IMR-90 (cell line): ENCODE results near the gene SMC5. TPM values are rescaled to one million over a fixed set of nuclear protein-coding genes. Genes with fewer than 3 reads are reported as not detected.

Experiments
- ATAC-seq: fragments of 200-7000 bp; cut with Tn5 transposase; 2 replicates; pipeline ENCODE4 v1.9.1; 2020; ENCODE audit warnings: low read depth, mild to moderate bottlenecking, moderate library complexity
- BruUV-seq: library from RNA; stranded (reverse); fragments of 400-500 nt; replicated peaks from 2 replicates; lab custom pipeline; 2021; lab: Mats Ljungman, UMichigan
- CTCF ChIA-PET: fragments of 300-600 bp; formaldehyde crosslinking; extraction: SDS; loops from one replicate; lab custom pipeline; 2021; ENCODE audit warnings: antibody characterized with exemption; lab: Yijun Ruan, JAX
- POLR2A ChIA-PET: fragments of 300-600 bp; sonication (Branson Sonifier 250); formaldehyde crosslinking; loops from one replicate; lab custom pipeline; 2022; ENCODE audit warnings: antibody characterized with exemption; ENCODE audit not compliant: unreplicated experiment; lab: Charles Lee
- DNase-seq: peaks from one replicate; pipeline ENCODE4 v3.0.0; 2013
- H2AFZ ChIP-seq: replicated peaks from 2 replicates; pipeline ENCODE3; 2013; ENCODE audit warnings: low read length, mild to moderate bottlenecking; ENCODE audit not compliant: poor library complexity
- H2AK5ac ChIP-seq: 2 replicates; pipeline ENCODE4 v1.6.1; 2013; ENCODE audit warnings: low read depth, low read length, inconsistent platforms
- H2AK9ac ChIP-seq: replicated peaks from 2 replicates; pipeline ENCODE3; 2013; ENCODE audit warnings: mild to moderate bottlenecking, low read depth, low read length, moderate library complexity; ENCODE audit not compliant: poor library complexity
- H2BK120ac ChIP-seq: 2 replicates; pipeline ENCODE4 v1.6.1; 2013; ENCODE audit warnings: low read depth, low read length, inconsistent platforms
- H2BK15ac ChIP-seq: 3 replicates; pipeline ENCODE4 v1.6.1; 2013; ENCODE audit warnings: low read depth, low read length, inconsistent platforms
- H2BK20ac ChIP-seq: 2 replicates; pipeline ENCODE4 v1.6.1; 2013; ENCODE audit warnings: low read depth, mild to moderate bottlenecking, inconsistent platforms, low read length, moderate library complexity
- H2BK5ac ChIP-seq: 2 replicates; pipeline ENCODE4 v1.6.1; 2013; ENCODE audit warnings: mild to moderate bottlenecking, low read depth, low read length, inconsistent platforms; ENCODE audit not compliant: poor library complexity, severe bottlenecking
- H3K14ac ChIP-seq: replicated peaks from 2 replicates; pipeline ENCODE4 v1.6.1; 2013; ENCODE audit warnings: low read depth, low read length, inconsistent platforms
- H3K18ac ChIP-seq: 2 replicates; pipeline ENCODE4 v1.6.1; 2013; ENCODE audit warnings: low read depth, low read length, control low read depth
- H3K23ac ChIP-seq: 2 replicates; pipeline ENCODE4 v1.6.1; 2013; ENCODE audit warnings: low read depth, low read length, inconsistent platforms
- H3K27ac ChIP-seq: 2 replicates; pipeline ENCODE4 v1.5.1; 2013; ENCODE audit warnings: mild to moderate bottlenecking, control low read depth, low read length; ENCODE audit not compliant: insufficient read depth
- H3K27me3 ChIP-seq: 2 replicates; pipeline ENCODE4 v1.6.1; 2013; ENCODE audit warnings: low read length; ENCODE audit not compliant: control insufficient read depth, insufficient read depth
- H3K36me3 ChIP-seq: 2 replicates; pipeline ENCODE4 v1.6.1; 2013; ENCODE audit warnings: low read length, mixed read lengths; ENCODE audit not compliant: control insufficient read depth, insufficient read depth
- H3K4ac ChIP-seq: 2 replicates; pipeline ENCODE4 v1.6.1; 2013; ENCODE audit warnings: low read depth, low read length, inconsistent platforms
- H3K4me1 ChIP-seq: 2 replicates; pipeline ENCODE4 v1.6.1; 2013; ENCODE audit warnings: low read length, mixed read lengths; ENCODE audit not compliant: control insufficient read depth, insufficient read depth
- H3K4me2 ChIP-seq: 2 replicates; pipeline ENCODE4 v1.6.1; 2013; ENCODE audit warnings: low read depth, mild to moderate bottlenecking, control low read depth, low read length, moderate library complexity
- H3K4me3 ChIP-seq: 2 replicates; pipeline ENCODE4 v1.5.1; 2013; ENCODE audit warnings: low read depth, mild to moderate bottlenecking, control low read depth, low read length, moderate library complexity; ENCODE audit not compliant: insufficient read depth
- H3K56ac ChIP-seq: 2 replicates; pipeline ENCODE4 v1.6.1; 2013; ENCODE audit warnings: low read length, inconsistent platforms; ENCODE audit not compliant: insufficient read depth; ENCODE audit errors: extremely low read depth
- H3K79me1 ChIP-seq, 2 experiments: 2 replicates each; pipeline ENCODE4 v1.6.1; 2013; ENCODE audit warnings: low read length in 2 of 2, inconsistent platforms in 1 of 2, low read depth in 1 of 2
- H3K9ac ChIP-seq: 2 replicates; pipeline ENCODE4 v1.6.1; 2013; ENCODE audit warnings: low read depth, low read length, control low read depth
- H3K9me1 ChIP-seq: 2 replicates; pipeline ENCODE4 v1.6.1; 2013; ENCODE audit warnings: low read length, inconsistent platforms; ENCODE audit not compliant: insufficient read depth
- H3K9me3 ChIP-seq: 2 replicates; pipeline ENCODE4 v1.6.1; 2013; ENCODE audit warnings: low read length; ENCODE audit not compliant: control insufficient read depth, insufficient read depth
- H4K20me1 ChIP-seq: 2 replicates; pipeline ENCODE4 v1.6.1; 2013; ENCODE audit warnings: low read length, inconsistent platforms; ENCODE audit not compliant: insufficient read depth
- H4K5ac ChIP-seq: 2 replicates; pipeline ENCODE4 v1.6.1; 2013; ENCODE audit warnings: mild to moderate bottlenecking, low read depth, low read length, control low read depth
- H4K8ac ChIP-seq, 2 experiments: 2 replicates each; pipeline ENCODE4 v1.6.1; 2013; ENCODE audit warnings: low read depth in 2 of 2, low read length in 2 of 2, control low read depth in 1 of 2, inconsistent platforms in 1 of 2
- H4K91ac ChIP-seq: 2 replicates; pipeline ENCODE4 v1.6.1; 2013; ENCODE audit warnings: low read depth, low read length, inconsistent platforms; ENCODE audit not compliant: insufficient read depth
- BHLHE40 ChIP-seq: fragments of 150-350 bp; IDR thresholded peaks from 2 replicates; pipeline ENCODE4 v1.6.1; 2016; ENCODE audit warnings: mild to moderate bottlenecking, low read depth, low read length
- CEBPB ChIP-seq: IDR thresholded peaks from 2 replicates; pipeline ENCODE4 v1.6.1; 2012; ENCODE audit warnings: low read depth, low read length, improper control_type of control experiment
- CHD1 ChIP-seq: IDR thresholded peaks from 2 replicates; pipeline ENCODE4 v1.6.1; 2012; ENCODE audit warnings: low read depth, low read length, improper control_type of control experiment
- FOS ChIP-seq: fragments of 150-350 bp; IDR thresholded peaks from 2 replicates; pipeline ENCODE4 v1.6.1; 2016; ENCODE audit warnings: low read depth, low read length
- MAFK ChIP-seq: IDR thresholded peaks from 2 replicates; pipeline ENCODE4 v1.6.1; 2012; ENCODE audit warnings: low read depth, low read length, improper control_type of control experiment
- MAZ ChIP-seq: IDR thresholded peaks from 2 replicates; pipeline ENCODE4 v1.6.1; 2012; ENCODE audit warnings: low read depth, mild to moderate bottlenecking, low read length, improper control_type of control experiment, moderate library complexity, borderline replicate concordance
- MXI1 ChIP-seq: IDR thresholded peaks from 2 replicates; pipeline ENCODE4 v1.6.1; 2012; ENCODE audit warnings: low read depth, mild to moderate bottlenecking, low read length, moderate library complexity, borderline replicate concordance
- NFE2L2 ChIP-seq: fragments of 150-350 bp; IDR thresholded peaks from 2 replicates; pipeline ENCODE4 v1.6.1; 2016; ENCODE audit warnings: low read depth, mild to moderate bottlenecking, low read length
- POLR2A ChIP-seq: IDR thresholded peaks from 2 replicates; pipeline ENCODE4 v1.6.1; 2012; ENCODE audit warnings: mild to moderate bottlenecking, low read depth, low read length
- RAD21 ChIP-seq: IDR thresholded peaks from 2 replicates; pipeline ENCODE4 v1.6.1; 2012; ENCODE audit warnings: low read length, improper control_type of control experiment
- RCOR1 ChIP-seq: IDR thresholded peaks from 2 replicates; pipeline ENCODE4 v1.6.1; 2012; ENCODE audit warnings: mild to moderate bottlenecking, low read length, improper control_type of control experiment; ENCODE audit not compliant: insufficient replicate concordance
- RFX5 ChIP-seq: IDR thresholded peaks from 2 replicates; pipeline ENCODE4 v1.8.0; 2012; ENCODE audit warnings: low read depth, mild to moderate bottlenecking, low read length, moderate library complexity
- SMC3 ChIP-seq: fragments of 150-350 bp; IDR thresholded peaks from 2 replicates; pipeline ENCODE4 v1.6.1; 2016; ENCODE audit warnings: low read depth, mild to moderate bottlenecking, antibody characterized with exemption, low read length, moderate library complexity
- WGBS, 2 experiments: methylation state at CpG; one replicate each; pipeline versions ENCODE4 v1.1.5 to v1.1.7; 2013; ENCODE audit warnings: missing lambda C conversion rate in 2 of 2; ENCODE audit not compliant: insufficient read length in 1 of 2; ENCODE audit errors: extremely low coverage in 2 of 2; 5-methylcytosine and 5-hydroxymethylcytosine counted together
- dilution Hi-C: fragments of 300-500 bp; cut with HindIII; formaldehyde crosslinking; loops from one replicate; pipeline ENCODE4 v1.14.3; 2018; ENCODE audit warnings: low sequenced_read_pairs; ENCODE audit not compliant: unreplicated experiment
- in situ Hi-C: fragments of 300-500 bp; cut with MboI; formaldehyde crosslinking; loops from 3 replicates; pipeline ENCODE4 v1.14.3; 2019; ENCODE audit warnings: low sequenced_read_pairs, inconsistent platforms, mixed read lengths
- intact Hi-C: fragments of 100-400 bp; cut with micrococcal nuclease; formaldehyde crosslinking; loops from 2 replicates; pipeline ENCODE4 v1.10.0; 2022
- polyA plus RNA-seq, 3 experiments: library from polyadenylated mRNA; depleted of rRNA; stranded (reverse); fragments of >200 nt; gene quantifications; 2 replicates each; pipeline ENCODE4 v1.2.3, GENCODE V29; 2012; ENCODE audit warnings: low replicate concordance in 1 of 3
- total RNA-seq: library from RNA; depleted of rRNA; stranded (reverse); fragments of >200 nt; gene quantifications from 2 replicates; pipeline ENCODE4 v1.2.3, GENCODE V29; 2012
- TF ChIP-seq, protein P1 (sequence below): fragments of 150-350 bp; IDR thresholded peaks from 2 replicates; pipeline ENCODE4 v1.6.1; 2017; ENCODE audit warnings: mild to moderate bottlenecking, antibody characterized with exemption, low read length, low read depth
- TF ChIP-seq, protein P2 (sequence below): conservative IDR thresholded peaks from 2 replicates; pipeline ENCODE4 v1.5.1; 2012; ENCODE audit warnings: mild to moderate bottlenecking, low read depth, low read length, improper control_type of control experiment
- TF ChIP-seq, protein P3 (sequence below): fragments of 150-350 bp; IDR thresholded peaks from 2 replicates; pipeline ENCODE4 v1.6.1; 2016; ENCODE audit warnings: low read depth, mild to moderate bottlenecking, low read length, moderate library complexity, borderline replicate concordance

Gene SMC5
- total and polyA plus RNA-seq, 2 of the 4 experiments (the other 2 are of a cell fraction) = 12.0 to 13.3 TPM

DNA sequence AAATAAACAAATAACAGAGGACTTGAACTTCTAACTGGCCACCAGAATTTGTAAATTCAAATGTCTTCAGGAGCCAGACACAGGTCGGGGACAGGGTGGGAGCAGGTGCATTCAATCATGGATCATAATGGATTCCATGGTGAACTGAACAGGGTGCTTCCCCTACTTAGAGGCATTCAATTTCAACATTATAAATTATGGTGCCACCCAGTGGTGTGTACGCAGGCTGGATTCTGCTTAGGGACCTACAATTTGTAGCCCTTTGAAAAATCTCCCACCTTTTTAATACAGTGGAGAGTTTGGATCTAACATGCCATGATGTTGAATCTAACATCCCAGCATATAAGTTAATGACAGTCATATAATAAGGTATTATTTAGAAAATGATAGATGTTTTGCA is 133.4 kb downstream of the SMC5 start:
- POLR2A ChIA-PET = no interaction called here
- TF ChIP-seq, protein P1, sequence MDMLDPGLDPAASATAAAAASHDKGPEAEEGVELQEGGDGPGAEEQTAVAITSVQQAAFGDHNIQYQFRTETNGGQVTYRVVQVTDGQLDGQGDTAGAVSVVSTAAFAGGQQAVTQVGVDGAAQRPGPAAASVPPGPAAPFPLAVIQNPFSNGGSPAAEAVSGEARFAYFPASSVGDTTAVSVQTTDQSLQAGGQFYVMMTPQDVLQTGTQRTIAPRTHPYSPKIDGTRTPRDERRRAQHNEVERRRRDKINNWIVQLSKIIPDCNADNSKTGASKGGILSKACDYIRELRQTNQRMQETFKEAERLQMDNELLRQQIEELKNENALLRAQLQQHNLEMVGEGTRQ = no peak
- TF ChIP-seq CHD1 (no peak), RCOR1 (no peak), MXI1 (no peak), RFX5 (no peak), MAFK (no peak), RAD21 (no peak), BHLHE40 (no peak), POLR2A (no peak), FOS (no peak), CEBPB (no peak), SMC3 (no peak), MAZ (no peak), NFE2L2 (no peak)
- TF ChIP-seq, protein P2, sequence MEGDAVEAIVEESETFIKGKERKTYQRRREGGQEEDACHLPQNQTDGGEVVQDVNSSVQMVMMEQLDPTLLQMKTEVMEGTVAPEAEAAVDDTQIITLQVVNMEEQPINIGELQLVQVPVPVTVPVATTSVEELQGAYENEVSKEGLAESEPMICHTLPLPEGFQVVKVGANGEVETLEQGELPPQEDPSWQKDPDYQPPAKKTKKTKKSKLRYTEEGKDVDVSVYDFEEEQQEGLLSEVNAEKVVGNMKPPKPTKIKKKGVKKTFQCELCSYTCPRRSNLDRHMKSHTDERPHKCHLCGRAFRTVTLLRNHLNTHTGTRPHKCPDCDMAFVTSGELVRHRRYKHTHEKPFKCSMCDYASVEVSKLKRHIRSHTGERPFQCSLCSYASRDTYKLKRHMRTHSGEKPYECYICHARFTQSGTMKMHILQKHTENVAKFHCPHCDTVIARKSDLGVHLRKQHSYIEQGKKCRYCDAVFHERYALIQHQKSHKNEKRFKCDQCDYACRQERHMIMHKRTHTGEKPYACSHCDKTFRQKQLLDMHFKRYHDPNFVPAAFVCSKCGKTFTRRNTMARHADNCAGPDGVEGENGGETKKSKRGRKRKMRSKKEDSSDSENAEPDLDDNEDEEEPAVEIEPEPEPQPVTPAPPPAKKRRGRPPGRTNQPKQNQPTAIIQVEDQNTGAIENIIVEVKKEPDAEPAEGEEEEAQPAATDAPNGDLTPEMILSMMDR = no peak
- TF ChIP-seq, protein P3, sequence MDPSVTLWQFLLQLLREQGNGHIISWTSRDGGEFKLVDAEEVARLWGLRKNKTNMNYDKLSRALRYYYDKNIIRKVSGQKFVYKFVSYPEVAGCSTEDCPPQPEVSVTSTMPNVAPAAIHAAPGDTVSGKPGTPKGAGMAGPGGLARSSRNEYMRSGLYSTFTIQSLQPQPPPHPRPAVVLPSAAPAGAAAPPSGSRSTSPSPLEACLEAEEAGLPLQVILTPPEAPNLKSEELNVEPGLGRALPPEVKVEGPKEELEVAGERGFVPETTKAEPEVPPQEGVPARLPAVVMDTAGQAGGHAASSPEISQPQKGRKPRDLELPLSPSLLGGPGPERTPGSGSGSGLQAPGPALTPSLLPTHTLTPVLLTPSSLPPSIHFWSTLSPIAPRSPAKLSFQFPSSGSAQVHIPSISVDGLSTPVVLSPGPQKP = no peak
- H4K20me1 ChIP-seq = peaks cover 89% of the 10 kb centered on the region

More for the DNA sequence above, 133.4 kb downstream of the SMC5 start:
- Histone ChIP-seq H3K36me3 (peaks cover 5% of the 10 kb centered on the region), H3K56ac (no peak overlapping the region), H3K4me1 (peaks cover 14% of the 10 kb centered on the region), H4K8ac (no peak overlapping the region), H2AFZ (no peak overlapping the region), H3K27ac (no peak overlapping the region), H3K27me3 (no peaks in the 10 kb centered on the region), H4K5ac (no peak overlapping the region), H3K9me1 (peaks cover 22% of the 10 kb centered on the region), H4K91ac (no peak overlapping the region), H3K4me2 (no peak overlapping the region), H3K79me1 (peaks cover 26 to 82% of the 10 kb centered on the region in 2 experiments), H3K14ac (no peak overlapping the region), H3K9ac (no peak overlapping the region), H3K23ac (no peak overlapping the region), H2AK5ac (no peak overlapping the region), H3K18ac (no peak overlapping the region), H2BK20ac (no peak overlapping the region), H2BK15ac (no peak overlapping the region), H2BK5ac (no peak overlapping the region), H3K4me3 (no peak overlapping the region), H3K9me3 (no peaks in the 10 kb centered on the region), H3K4ac (no peak overlapping the region), H2BK120ac (no peak overlapping the region), H2AK9ac (no peak overlapping the region)
- in situ Hi-C loops (no loop called here), intact Hi-C loops (no loop called here), dilution Hi-C loops (no loop called here)
- WGBS, 2 experiments = no CpG with 5 or more reads among the region's 2 CpGs
- BruUV-seq = no TSS peak
- ATAC-seq = no peak
- CTCF ChIA-PET = interaction anchor here (0.6 to 1.1 kb wide), 2 partner anchors 23 to 1120 kb away, joined by 3 to 4 read pairs; no protein-coding TSS in a partner anchor
- DNase-seq = no peak
